DND-41 (cell line): ENCODE data around the gene IL20RB.

Experiments used
- ATAC-seq: fragments of 200-7000 bp; cut with Tn5 transposase; 3 replicates; pipeline ENCODE4 v1.9.1; 2021; ENCODE audit warnings: low read depth; ENCODE audit not compliant: insufficient read depth
- DNase-seq: peaks from one replicate; pipeline ENCODE4 v3.0.0-alpha.2; 2020
- H2AFZ ChIP-seq: 2 replicates; pipeline ENCODE4 v1.6.0; 2012; ENCODE audit warnings: low read depth, low read length
- H3K27ac ChIP-seq: 2 replicates; pipeline ENCODE4 v1.5.1; 2012; ENCODE audit warnings: low read length, inconsistent platforms
- H3K27me3 ChIP-seq: fragments of 200-600 bp; sonication (generic); 2 replicates; pipeline ENCODE4 v1.6.0; 2012; ENCODE audit warnings: low read length, mild to moderate bottlenecking, inconsistent platforms; ENCODE audit not compliant: insufficient read depth, poor library complexity
- H3K36me3 ChIP-seq: 2 replicates; pipeline ENCODE4 v1.5.1; 2012; ENCODE audit warnings: low read length, inconsistent platforms; ENCODE audit not compliant: insufficient read depth
- H3K4me1 ChIP-seq: 2 replicates; pipeline ENCODE4 v1.5.1; 2012; ENCODE audit warnings: mild to moderate bottlenecking, low read length; ENCODE audit not compliant: insufficient read depth
- H3K4me2 ChIP-seq: 2 replicates; pipeline ENCODE4 v1.6.0; 2012; ENCODE audit warnings: mild to moderate bottlenecking, moderate library complexity, low read length, inconsistent platforms; ENCODE audit not compliant: insufficient read depth
- H3K4me3 ChIP-seq, 2 experiments: fragments of 200-600 bp in 1 of 2; shearing (Covaris generic) in 1 of 2; 2 replicates each; pipeline ENCODE4 v1.5.1; 2012 to 2016; ENCODE audit warnings: inconsistent platforms in 2 of 2, low read length in 2 of 2, mild to moderate bottlenecking in 2 of 2, low read depth in 1 of 2, moderate library complexity in 1 of 2
- H3K79me2 ChIP-seq: 2 replicates; pipeline ENCODE4 v1.6.0; 2012; ENCODE audit warnings: low read length, inconsistent platforms; ENCODE audit not compliant: insufficient read depth
- H3K9ac ChIP-seq: 2 replicates; pipeline ENCODE4 v1.6.0; 2012; ENCODE audit warnings: low read depth, mild to moderate bottlenecking, inconsistent platforms, low read length, moderate library complexity
- H3K9me3 ChIP-seq: 2 replicates; pipeline ENCODE4 v1.5.1; 2012; ENCODE audit warnings: low read length, moderate library complexity, mild to moderate bottlenecking, inconsistent platforms; ENCODE audit not compliant: insufficient read depth, severe bottlenecking
- H4K20me1 ChIP-seq: 2 replicates; pipeline ENCODE4 v1.6.0; 2012; ENCODE audit warnings: low read length; ENCODE audit not compliant: insufficient read depth
- EZH2 ChIP-seq: IDR thresholded peaks from 3 replicates; pipeline ENCODE4 v1.6.1; 2012; ENCODE audit warnings: borderline replicate concordance, low read depth, mild to moderate bottlenecking, moderate library complexity, low read length, inconsistent platforms; ENCODE audit not compliant: severe bottlenecking
- TF ChIP-seq, protein P1 (sequence below): IDR thresholded peaks from 2 replicates; pipeline ENCODE4 v1.5.1; 2012; ENCODE audit warnings: borderline replicate concordance, low read length, moderate library complexity, mild to moderate bottlenecking; ENCODE audit not compliant: poor library complexity, severe bottlenecking; ENCODE audit errors: extremely low read depth

The IL20RB gene

DNA sequence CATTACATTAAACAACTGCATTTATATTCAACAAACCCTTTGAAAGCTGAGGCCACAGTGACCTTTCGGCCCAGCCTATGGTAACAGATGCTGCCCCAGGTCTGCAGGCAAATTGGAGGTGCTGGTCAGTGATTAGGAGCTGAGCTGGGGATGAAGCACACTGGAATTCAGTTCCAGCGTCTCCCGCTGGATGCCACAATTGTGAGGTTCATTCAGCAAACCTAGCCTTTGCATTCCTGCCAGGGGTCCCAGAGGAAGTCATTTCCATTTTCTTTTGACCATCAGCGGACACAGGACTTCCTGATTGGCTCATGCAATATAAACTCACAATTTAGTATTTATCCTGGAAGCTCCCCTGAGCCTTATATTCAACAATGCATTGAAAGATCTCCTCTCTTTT lies 89.5 kb downstream of the IL20RB start:
- Histone ChIP-seq H3K9ac (no peak overlapping the region), H3K36me3 (no peaks in the 10 kb centered on the region), H3K27me3 (peaks cover 13% of the 10 kb centered on the region), H3K4me2 (no peak overlapping the region), H3K4me1 (no peaks in the 10 kb centered on the region), H3K9me3 (no peaks in the 10 kb centered on the region), H3K4me3 (no peak overlapping the region), H3K27ac (no peak overlapping the region), H4K20me1 (no peaks in the 10 kb centered on the region), H3K79me2 (no peaks in the 10 kb centered on the region), H2AFZ (no peak overlapping the region)
- no peak for DNase-seq
- no peak for ATAC-seq
- TF ChIP-seq, protein P1, sequence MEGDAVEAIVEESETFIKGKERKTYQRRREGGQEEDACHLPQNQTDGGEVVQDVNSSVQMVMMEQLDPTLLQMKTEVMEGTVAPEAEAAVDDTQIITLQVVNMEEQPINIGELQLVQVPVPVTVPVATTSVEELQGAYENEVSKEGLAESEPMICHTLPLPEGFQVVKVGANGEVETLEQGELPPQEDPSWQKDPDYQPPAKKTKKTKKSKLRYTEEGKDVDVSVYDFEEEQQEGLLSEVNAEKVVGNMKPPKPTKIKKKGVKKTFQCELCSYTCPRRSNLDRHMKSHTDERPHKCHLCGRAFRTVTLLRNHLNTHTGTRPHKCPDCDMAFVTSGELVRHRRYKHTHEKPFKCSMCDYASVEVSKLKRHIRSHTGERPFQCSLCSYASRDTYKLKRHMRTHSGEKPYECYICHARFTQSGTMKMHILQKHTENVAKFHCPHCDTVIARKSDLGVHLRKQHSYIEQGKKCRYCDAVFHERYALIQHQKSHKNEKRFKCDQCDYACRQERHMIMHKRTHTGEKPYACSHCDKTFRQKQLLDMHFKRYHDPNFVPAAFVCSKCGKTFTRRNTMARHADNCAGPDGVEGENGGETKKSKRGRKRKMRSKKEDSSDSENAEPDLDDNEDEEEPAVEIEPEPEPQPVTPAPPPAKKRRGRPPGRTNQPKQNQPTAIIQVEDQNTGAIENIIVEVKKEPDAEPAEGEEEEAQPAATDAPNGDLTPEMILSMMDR = no peak
- TF ChIP-seq EZH2 = no peak

DNA sequence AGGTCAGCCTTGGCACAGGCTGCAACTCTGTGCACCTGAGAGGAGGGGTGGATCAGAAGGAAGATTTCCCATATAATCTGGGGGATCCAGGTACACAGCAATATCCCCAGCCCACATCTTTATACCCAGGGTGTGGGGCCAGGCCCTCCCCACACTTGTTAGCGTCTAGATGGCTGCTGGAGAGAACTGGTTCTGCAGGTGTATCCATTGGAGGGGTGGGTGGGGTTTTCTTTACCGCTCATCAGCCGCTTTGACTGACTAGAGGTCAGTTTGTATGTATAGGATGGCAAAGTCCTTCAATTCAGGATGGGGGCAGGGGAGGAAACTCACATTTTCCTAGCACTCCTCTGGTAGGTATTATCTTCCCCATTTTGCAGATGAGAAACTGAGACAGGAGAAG lies 92.5 kb downstream of the IL20RB start:
- DNase-seq = no peak
- Histone ChIP-seq H3K36me3 (no peaks in the 10 kb centered on the region), H3K27me3 (peaks cover 6% of the 10 kb centered on the region), H2AFZ (no peak overlapping the region), H3K4me2 (no peak overlapping the region), H4K20me1 (no peaks in the 10 kb centered on the region), H3K4me1 (no peaks in the 10 kb centered on the region), H3K9me3 (no peaks in the 10 kb centered on the region), H3K4me3 (no peak overlapping the region), H3K9ac (no peak overlapping the region), H3K79me2 (no peaks in the 10 kb centered on the region), H3K27ac (no peak overlapping the region)
- ATAC-seq = no peak
- TF ChIP-seq, protein P1 = no peak
- no peak for TF ChIP-seq EZH2

DNA sequence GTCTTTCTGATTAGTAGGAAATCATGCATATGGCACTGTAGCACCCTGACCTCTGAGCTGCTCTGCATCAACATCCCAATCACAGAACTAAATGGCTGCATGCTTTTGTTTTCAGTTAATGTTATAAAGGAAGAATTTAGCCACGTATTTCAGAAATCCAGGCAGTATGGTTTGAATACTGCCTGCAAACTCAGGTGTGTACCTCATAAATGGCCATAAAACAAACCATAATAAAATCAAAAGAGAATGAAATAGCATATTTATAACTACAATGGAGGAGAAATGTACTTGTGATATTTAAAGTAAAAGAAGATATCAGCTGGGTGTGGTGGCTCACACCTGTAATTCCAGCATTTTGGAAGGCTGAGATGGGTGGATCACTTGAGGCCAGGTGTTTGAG lies 94.5 kb downstream of the IL20RB start:
- no peak for DNase-seq
- Histone ChIP-seq H3K27me3 (peaks cover 6% of the 10 kb centered on the region), H3K79me2 (no peaks in the 10 kb centered on the region), H3K4me3 (no peak overlapping the region), H3K4me2 (no peak overlapping the region), H3K9me3 (no peaks in the 10 kb centered on the region), H3K27ac (no peak overlapping the region), H3K4me1 (no peaks in the 10 kb centered on the region), H4K20me1 (no peaks in the 10 kb centered on the region), H2AFZ (no peak overlapping the region), H3K9ac (no peak overlapping the region), H3K36me3 (no peaks in the 10 kb centered on the region)
- ATAC-seq = no peak
- TF ChIP-seq, protein P1 = no peak
- no peak for TF ChIP-seq EZH2
